KMS-11 (cell line): ENCODE measurements around the gene U2AF2.

Experiments
- H2AFZ ChIP-seq: fragments of 200-600 bp; sonication (generic); 2 replicates; pipeline ENCODE4 v1.6.1; 2016; ENCODE audit warnings: antibody characterized with exemption, mixed run types, low read depth
- H3K27ac ChIP-seq: fragments of 200-600 bp; sonication (generic); 2 replicates; pipeline ENCODE4 v1.6.1; 2016; ENCODE audit warnings: mild to moderate bottlenecking, mixed run types
- H3K27me3 ChIP-seq: fragments of 200-600 bp; sonication (generic); 2 replicates; pipeline ENCODE4 v1.6.1; 2017; ENCODE audit warnings: mild to moderate bottlenecking, low read depth, mixed run types, moderate library complexity; ENCODE audit not compliant: insufficient read depth
- H3K36me3 ChIP-seq: fragments of 200-600 bp; sonication (generic); 2 replicates; pipeline ENCODE4 v1.6.1; 2017; ENCODE audit warnings: mild to moderate bottlenecking, mixed run types; ENCODE audit not compliant: insufficient read depth
- H3K4me1 ChIP-seq: fragments of 200-600 bp; sonication (generic); 2 replicates; pipeline ENCODE4 v1.6.1; 2016; ENCODE audit warnings: mild to moderate bottlenecking, low read depth, mixed run types; ENCODE audit not compliant: poor library complexity, severe bottlenecking
- H3K4me2 ChIP-seq: fragments of 200-600 bp; sonication (generic); 2 replicates; pipeline ENCODE4 v1.7.0; 2016; ENCODE audit warnings: mild to moderate bottlenecking, mixed run types
- H3K4me3 ChIP-seq: fragments of 200-600 bp; sonication (generic); IDR thresholded peaks from 2 replicates; pipeline ENCODE4 v1.6.1; 2017; ENCODE audit warnings: low read depth, low read length, mixed read lengths; ENCODE audit not compliant: insufficient read depth
- H3K79me2 ChIP-seq: fragments of 200-600 bp; sonication (generic); 2 replicates; pipeline ENCODE4 v1.6.1; 2016; ENCODE audit warnings: low read depth, mixed run types; ENCODE audit not compliant: insufficient read depth
- H3K9ac ChIP-seq: fragments of 200-600 bp; sonication (generic); 2 replicates; pipeline ENCODE4 v1.6.1; 2016; ENCODE audit warnings: mild to moderate bottlenecking, mixed run types
- H4K20me1 ChIP-seq: fragments of 200-600 bp; sonication (generic); 2 replicates; pipeline ENCODE4 v1.6.1; 2016; ENCODE audit warnings: mild to moderate bottlenecking, mixed run types; ENCODE audit not compliant: insufficient read depth
- CTCF ChIP-seq: fragments of 200-600 bp; sonication (generic); conservative IDR thresholded peaks from 2 replicates; pipeline ENCODE4 v1.6.1; 2017; ENCODE audit warnings: low read depth, mild to moderate bottlenecking, antibody characterized with exemption, low read length, moderate library complexity, mixed read lengths

Gene U2AF2

GRCh38 chr19:55681131-55682092 lies 26.6 kb downstream of the U2AF2 start:
- Histone ChIP-seq H4K20me1 (0 out of 2 replicates have a peak, but pooled peaks cover 11% of the 10 kb centered on the region), H3K4me3 (no peak overlapping the region), H3K9ac (no peak overlapping the region), H3K4me1 (peaks cover 21% of the 10 kb centered on the region), H3K79me2 (peaks cover 72% of the 10 kb centered on the region), H3K36me3 (no peaks in the 10 kb centered on the region; the same call in 1 of the 2 replicates), H2AFZ (no peak overlapping the region), H3K27me3 (no peaks in the 10 kb centered on the region), H3K4me2 (no peak overlapping the region), H3K27ac (no peak overlapping the region)
- no peak for TF ChIP-seq CTCF

- Histone ChIP-seq H3K4me3 (no peak overlapping the region), H3K36me3 (no peaks in the 10 kb centered on the region; the same call in 1 of the 2 replicates), H3K4me1 (no peaks in the 10 kb centered on the region), H4K20me1 (0 out of 2 replicates have a peak, but pooled peaks cover 11% of the 10 kb centered on the region), H3K4me2 (no peak overlapping the region), H3K27me3 (no peaks in the 10 kb centered on the region), H3K79me2 (peaks cover 50% of the 10 kb centered on the region), H3K9ac (no peak overlapping the region), H3K27ac (no peak overlapping the region), H2AFZ (no peak overlapping the region)
- no peak for TF ChIP-seq CTCF
Observed at GRCh38 chr19:55683449-55684261, 28.8 kb downstream of the U2AF2 start.

DNA sequence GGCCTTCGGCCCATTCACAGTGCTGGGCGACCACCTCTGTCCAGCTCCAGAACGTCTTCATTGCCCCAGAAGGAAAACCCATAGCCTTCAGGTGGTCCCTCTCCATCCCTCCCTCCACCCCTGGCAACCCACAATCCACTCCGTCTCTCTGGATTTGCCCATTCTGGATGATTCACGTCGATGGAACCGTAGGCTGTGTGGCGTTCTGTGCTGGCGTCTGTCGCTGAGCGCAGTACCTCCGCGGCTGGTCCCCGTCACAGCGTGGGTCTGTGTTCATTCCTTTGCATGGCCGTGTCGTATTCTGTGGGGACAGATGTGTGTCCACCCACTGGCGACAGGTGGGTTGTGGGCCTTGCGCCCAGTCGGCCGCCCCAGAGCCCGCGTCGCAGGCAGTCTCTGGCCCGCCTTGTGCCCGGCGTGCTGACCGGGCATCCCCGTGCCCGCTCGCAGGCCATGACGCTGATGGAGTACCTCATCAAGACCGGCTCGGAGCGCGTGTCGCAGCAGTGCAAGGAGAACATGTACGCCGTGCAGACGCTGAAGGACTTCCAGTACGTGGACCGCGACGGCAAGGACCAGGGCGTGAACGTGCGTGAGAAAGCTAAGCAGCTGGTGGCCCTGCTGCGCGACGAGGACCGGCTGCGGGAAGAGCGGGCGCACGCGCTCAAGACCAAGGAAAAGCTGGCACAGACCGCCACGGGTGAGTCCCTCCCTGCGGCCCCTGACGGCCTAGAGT lies 30.3 kb downstream of the U2AF2 start:
- Histone ChIP-seq H2AFZ (no peak overlapping the region), H4K20me1 (0 out of 2 replicates have a peak, but pooled peaks cover 11% of the 10 kb centered on the region), H3K27me3 (no peaks in the 10 kb centered on the region), H3K79me2 (peaks cover 35% of the 10 kb centered on the region), H3K27ac (no peak overlapping the region), H3K9ac (no peak overlapping the region), H3K36me3 (no peaks in the 10 kb centered on the region; the same call in 1 of the 2 replicates), H3K4me1 (no peaks in the 10 kb centered on the region), H3K4me2 (no peak overlapping the region), H3K4me3 (no peak overlapping the region)
- no peak for TF ChIP-seq CTCF

GRCh38 chr19:55685776-55686175 lies 30.9 kb downstream of the U2AF2 start:
- peaks cover 29% of the 10 kb centered on the region for H3K79me2 ChIP-seq
- no peak overlapping the region for H3K9ac ChIP-seq

More at GRCh38 chr19:55685776-55686175, 30.9 kb downstream of the U2AF2 start:
- Histone ChIP-seq H3K4me3 (no peak overlapping the region), H3K4me1 (no peaks in the 10 kb centered on the region), H4K20me1 (0 out of 2 replicates have a peak, but pooled peaks cover 5% of the 10 kb centered on the region), H3K27me3 (no peaks in the 10 kb centered on the region), H3K4me2 (no peak overlapping the region), H3K27ac (no peak overlapping the region), H3K36me3 (no peaks in the 10 kb centered on the region; the same call in 1 of the 2 replicates), H2AFZ (no peak overlapping the region)
- TF ChIP-seq CTCF = no peak
